Panc1 (cell line): ENCODE data around the gene ACP2. TPM values are rescaled to one million over a fixed set of nuclear protein-coding genes. Genes with fewer than 3 reads are reported as not detected.
A peak's percentile ranks its signal among the peaks of the same experiment; 100 is the strongest.

Source experiments
- ATAC-seq: fragments of 200-7000 bp; cut with Tn5 transposase; 2 replicates; pipeline ENCODE4 v1.9.1; 2020; ENCODE audit warnings: mild to moderate bottlenecking, moderate library complexity
- BruUV-seq: library from RNA; stranded (reverse); fragments of 400-500 nt; replicated peaks from 2 replicates; lab custom pipeline; 2021; lab: Mats Ljungman, UMichigan
- CTCF ChIA-PET: fragments of 300-600 bp; sonication (Branson Sonifier 250); formaldehyde crosslinking; loops from one replicate; lab custom pipeline; 2022; ENCODE audit warnings: antibody characterized with exemption; lab: Charles Lee
- POLR2A ChIA-PET: fragments of 300-600 bp; sonication (Branson Sonifier 250); formaldehyde crosslinking; loops from one replicate; lab custom pipeline; 2022; ENCODE audit warnings: antibody characterized with exemption; lab: Charles Lee
- DNase-seq: peaks from one replicate; pipeline ENCODE4 v3.0.0-alpha.2; 2010; ENCODE audit warnings: low read depth, low spot score
- H3K27ac ChIP-seq: 2 replicates; pipeline ENCODE4 v1.5.1; 2011; ENCODE audit warnings: mild to moderate bottlenecking, low read length, inconsistent platforms
- H3K27me3 ChIP-seq: fragments of 200-500 bp; sonication (Bioruptor generic); 2 replicates; pipeline ENCODE4 v1.6.0; 2014; ENCODE audit warnings: low read length, inconsistent platforms; ENCODE audit not compliant: control insufficient read depth, insufficient read depth
- H3K36me3 ChIP-seq: fragments of 200-500 bp; sonication (Bioruptor generic); 2 replicates; pipeline ENCODE4 v1.5.1; 2014; ENCODE audit warnings: inconsistent platforms, mild to moderate bottlenecking, low read length, moderate library complexity; ENCODE audit not compliant: control insufficient read depth, insufficient read depth
- H3K4me1 ChIP-seq: 2 replicates; pipeline ENCODE4 v1.5.1; 2011; ENCODE audit warnings: inconsistent platforms, mild to moderate bottlenecking, low read length, moderate library complexity; ENCODE audit not compliant: control insufficient read depth, insufficient read depth
- H3K4me3 ChIP-seq, 2 experiments: 2 replicates each; pipeline ENCODE4 v1.5.1; 2011 to 2012; ENCODE audit warnings: low read depth in 2 of 2, low read length in 2 of 2, mild to moderate bottlenecking in 2 of 2, inconsistent platforms in 1 of 2, moderate library complexity in 1 of 2
- H3K9me3 ChIP-seq: fragments of 200-500 bp; sonication (Bioruptor generic); 2 replicates; pipeline ENCODE4 v1.5.1; 2014; ENCODE audit warnings: low read depth, mild to moderate bottlenecking, inconsistent platforms, low read length, moderate library complexity; ENCODE audit not compliant: control insufficient read depth, insufficient read depth
- POLR2AphosphoS5 ChIP-seq: IDR thresholded peaks from 2 replicates; pipeline ENCODE4 v1.6.1; 2012; ENCODE audit warnings: mild to moderate bottlenecking, low read depth, low read length, moderate library complexity
- SIN3A ChIP-seq: IDR thresholded peaks from 2 replicates; pipeline ENCODE4 v1.6.1; 2012; ENCODE audit warnings: low read depth, mild to moderate bottlenecking, low read length, moderate library complexity, borderline replicate concordance; ENCODE audit not compliant: insufficient read depth
- TCF7L2 ChIP-seq: IDR thresholded peaks from 2 replicates; pipeline ENCODE4 v1.6.1; 2011; ENCODE audit warnings: mild to moderate bottlenecking, low read depth, low read length, inconsistent platforms
- in situ Hi-C: cut with HindIII; loops from 2 replicates; pipeline ENCODE4 v1.10.0; 2016; ENCODE audit warnings: low sequenced_read_pairs, low pct_unique_long_range_greater_than_20kb
- intact Hi-C: fragments of 100-400 bp; cut with micrococcal nuclease; formaldehyde crosslinking; loops from one replicate; pipeline ENCODE4 v1.10.0; 2022; ENCODE audit not compliant: unreplicated experiment
- total RNA-seq: library from RNA; stranded (reverse); gene quantifications from one replicate; pipeline ENCODE4 v1.2.1, GENCODE V29; 2021; ENCODE audit not compliant: unreplicated experiment
- TF ChIP-seq, protein P1 (sequence below), 2 experiments: IDR thresholded peaks; 2 replicates each; pipeline ENCODE4 v1.6.1; 2011 to 2012; ENCODE audit warnings: low read depth in 2 of 2, control low read depth in 1 of 2, low read length in 1 of 2, mild to moderate bottlenecking in 1 of 2, moderate library complexity in 1 of 2; ENCODE audit not compliant: insufficient read depth in 1 of 2
- TF ChIP-seq, protein P2 (sequence below): fragments of 450-650 bp; IDR thresholded peaks from 2 replicates; pipeline ENCODE4 v1.5.1; 2017; ENCODE audit warnings: mild to moderate bottlenecking

ACP2 gene
- total RNA-seq, 1 experiment from 2014 or later, result 28.4 TPM

DNA sequence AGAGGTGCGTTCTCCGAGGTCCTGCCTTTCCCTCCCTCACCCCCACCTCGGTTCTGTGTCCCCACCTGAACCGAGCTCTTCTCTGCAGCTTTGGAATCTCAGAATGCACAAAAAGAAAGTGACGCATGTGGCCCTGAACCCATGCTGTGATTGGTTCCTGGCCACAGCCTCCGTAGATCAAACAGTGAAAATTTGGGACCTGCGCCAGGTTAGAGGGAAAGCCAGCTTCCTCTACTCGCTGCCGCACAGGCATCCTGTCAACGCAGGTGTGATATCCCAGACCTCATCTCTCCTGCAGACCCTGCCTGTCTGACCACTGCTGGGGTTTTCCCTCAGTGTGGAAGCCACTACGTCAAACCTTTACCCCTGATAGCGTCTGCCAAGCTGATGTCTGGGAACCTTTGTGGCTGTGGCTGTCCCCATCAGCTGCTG, 13.9 kb downstream of the ACP2 start:
- DNase-seq (no peak), ATAC-seq (peak; percentile 77)
- intact Hi-C loops, result no loop called here
- peak overlapping the region; percentile 22 to 51 for H3K4me3 ChIP-seq
- ChIA-PET CTCF (interaction anchor here (0.8 to 2.3 kb wide), 7 partner anchors 12 to 220 kb away, joined by 3 to 11 read pairs (median 3); partner anchors contain the start of gene ACP2), POLR2A (interaction anchor here (0.8 to 2.5 kb wide), 2 partner anchors 14 to 21 kb away, joined by 3 to 10 read pairs; partner anchors contain the start of gene ACP2)
- in situ Hi-C loops, result no loop called here
- no peaks in the 10 kb centered on the region for H3K36me3 ChIP-seq
- BruUV-seq, result no TSS peak
- no peaks in the 10 kb centered on the region for H3K27me3 ChIP-seq
- H3K4me1 ChIP-seq, result peaks cover 20% of the 10 kb centered on the region
- TF ChIP-seq SIN3A (no peak), POLR2AphosphoS5 (peak; percentile 56), TCF7L2 (peak; percentile 81; the same call in 1 of the 2 replicates)
- TF ChIP-seq, protein P1, sequence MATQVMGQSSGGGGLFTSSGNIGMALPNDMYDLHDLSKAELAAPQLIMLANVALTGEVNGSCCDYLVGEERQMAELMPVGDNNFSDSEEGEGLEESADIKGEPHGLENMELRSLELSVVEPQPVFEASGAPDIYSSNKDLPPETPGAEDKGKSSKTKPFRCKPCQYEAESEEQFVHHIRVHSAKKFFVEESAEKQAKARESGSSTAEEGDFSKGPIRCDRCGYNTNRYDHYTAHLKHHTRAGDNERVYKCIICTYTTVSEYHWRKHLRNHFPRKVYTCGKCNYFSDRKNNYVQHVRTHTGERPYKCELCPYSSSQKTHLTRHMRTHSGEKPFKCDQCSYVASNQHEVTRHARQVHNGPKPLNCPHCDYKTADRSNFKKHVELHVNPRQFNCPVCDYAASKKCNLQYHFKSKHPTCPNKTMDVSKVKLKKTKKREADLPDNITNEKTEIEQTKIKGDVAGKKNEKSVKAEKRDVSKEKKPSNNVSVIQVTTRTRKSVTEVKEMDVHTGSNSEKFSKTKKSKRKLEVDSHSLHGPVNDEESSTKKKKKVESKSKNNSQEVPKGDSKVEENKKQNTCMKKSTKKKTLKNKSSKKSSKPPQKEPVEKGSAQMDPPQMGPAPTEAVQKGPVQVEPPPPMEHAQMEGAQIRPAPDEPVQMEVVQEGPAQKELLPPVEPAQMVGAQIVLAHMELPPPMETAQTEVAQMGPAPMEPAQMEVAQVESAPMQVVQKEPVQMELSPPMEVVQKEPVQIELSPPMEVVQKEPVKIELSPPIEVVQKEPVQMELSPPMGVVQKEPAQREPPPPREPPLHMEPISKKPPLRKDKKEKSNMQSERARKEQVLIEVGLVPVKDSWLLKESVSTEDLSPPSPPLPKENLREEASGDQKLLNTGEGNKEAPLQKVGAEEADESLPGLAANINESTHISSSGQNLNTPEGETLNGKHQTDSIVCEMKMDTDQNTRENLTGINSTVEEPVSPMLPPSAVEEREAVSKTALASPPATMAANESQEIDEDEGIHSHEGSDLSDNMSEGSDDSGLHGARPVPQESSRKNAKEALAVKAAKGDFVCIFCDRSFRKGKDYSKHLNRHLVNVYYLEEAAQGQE (IDR thresholded peaks at IDR 0.05; ENCODE audit: insufficient read depth in 1 of 2, low read depth in 2 of 2, low read length in 1 of 2), result no peak
- TF ChIP-seq, protein P2, sequence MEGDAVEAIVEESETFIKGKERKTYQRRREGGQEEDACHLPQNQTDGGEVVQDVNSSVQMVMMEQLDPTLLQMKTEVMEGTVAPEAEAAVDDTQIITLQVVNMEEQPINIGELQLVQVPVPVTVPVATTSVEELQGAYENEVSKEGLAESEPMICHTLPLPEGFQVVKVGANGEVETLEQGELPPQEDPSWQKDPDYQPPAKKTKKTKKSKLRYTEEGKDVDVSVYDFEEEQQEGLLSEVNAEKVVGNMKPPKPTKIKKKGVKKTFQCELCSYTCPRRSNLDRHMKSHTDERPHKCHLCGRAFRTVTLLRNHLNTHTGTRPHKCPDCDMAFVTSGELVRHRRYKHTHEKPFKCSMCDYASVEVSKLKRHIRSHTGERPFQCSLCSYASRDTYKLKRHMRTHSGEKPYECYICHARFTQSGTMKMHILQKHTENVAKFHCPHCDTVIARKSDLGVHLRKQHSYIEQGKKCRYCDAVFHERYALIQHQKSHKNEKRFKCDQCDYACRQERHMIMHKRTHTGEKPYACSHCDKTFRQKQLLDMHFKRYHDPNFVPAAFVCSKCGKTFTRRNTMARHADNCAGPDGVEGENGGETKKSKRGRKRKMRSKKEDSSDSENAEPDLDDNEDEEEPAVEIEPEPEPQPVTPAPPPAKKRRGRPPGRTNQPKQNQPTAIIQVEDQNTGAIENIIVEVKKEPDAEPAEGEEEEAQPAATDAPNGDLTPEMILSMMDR, result no peak
- no peaks in the 10 kb centered on the region for H3K9me3 ChIP-seq
- peak overlapping the region; percentile 83 for H3K27ac ChIP-seq

DNA sequence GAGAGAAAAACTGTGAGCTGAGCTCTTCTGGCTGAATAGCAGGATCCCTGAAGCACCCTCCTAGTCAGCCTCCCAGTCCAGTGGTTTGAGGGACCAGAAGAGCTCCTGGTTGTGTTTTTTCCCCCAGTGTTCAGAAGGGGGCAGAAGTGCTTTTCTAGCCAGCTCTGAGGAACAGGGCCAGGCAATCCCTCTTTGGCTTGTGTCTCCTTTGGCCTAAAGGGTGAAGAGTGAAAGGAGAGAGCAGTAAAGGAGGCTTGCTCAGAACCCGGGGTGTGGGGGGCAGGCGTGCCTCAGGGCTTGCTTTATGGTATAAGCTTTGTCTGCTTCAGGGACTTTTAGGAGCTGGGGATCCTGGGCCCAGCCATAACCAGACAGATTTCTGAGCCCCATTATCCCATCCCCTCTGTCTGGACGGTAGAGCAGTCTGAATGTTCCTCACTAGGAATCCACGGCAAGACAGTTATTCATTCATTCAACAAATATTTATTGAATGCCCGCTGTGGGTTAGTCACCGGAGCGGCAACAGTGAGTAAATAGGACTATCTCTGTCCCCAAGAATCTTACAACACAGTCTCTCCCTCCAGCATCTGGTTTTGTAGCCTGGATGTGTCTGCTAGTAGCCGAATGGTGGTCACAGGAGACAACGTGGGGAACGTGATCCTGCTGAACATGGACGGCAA, 14.5 kb downstream of the ACP2 start:
- intact Hi-C loops, result no loop called here
- peak; percentile 84 for ATAC-seq
- peaks cover 20% of the 10 kb centered on the region for H3K4me1 ChIP-seq
- no TSS peak for BruUV-seq
- no peaks in the 10 kb centered on the region for H3K36me3 ChIP-seq
- peak overlapping the region; percentile 22 to 51 for H3K4me3 ChIP-seq
- ChIA-PET POLR2A (interaction anchor here (0.7 to 2.5 kb wide), 4 partner anchors 14 to 1281 kb away, joined by 3 to 10 read pairs (median 3); partner anchors contain the start of gene ACP2), CTCF (interaction anchor here (0.6 to 2.3 kb wide), 10 partner anchors 13 to 368 kb away, joined by 3 to 11 read pairs (median 3); partner anchors contain the start of genes ACP2 and NR1H3)
- in situ Hi-C loops, result no loop called here
- H3K27me3 ChIP-seq, result no peaks in the 10 kb centered on the region
- H3K27ac ChIP-seq, result peak overlapping the region; percentile 83
- DNase-seq, result peak; percentile 86
- no peaks in the 10 kb centered on the region for H3K9me3 ChIP-seq
- TF ChIP-seq SIN3A (0 out of 2 replicates have a peak, but pooled peaks have one; percentile 11), TCF7L2 (no peak)
- TF ChIP-seq, protein P2, result peak; percentile 81; the same call in 1 of the 2 replicates
